H9 (cell line): ENCODE data around the gene DAB1. TPM values are rescaled to one million over a fixed set of nuclear protein-coding genes. Genes with fewer than 3 reads are reported as not detected.

Source experiments
- DNase-seq: peaks from one replicate; pipeline ENCODE4 v3.0.0-alpha.2; 2017
- H2AFZ ChIP-seq: one replicate; pipeline ENCODE4 v1.6.1; 2013; ENCODE audit warnings: mild to moderate bottlenecking, low read length, control low read depth, moderate library complexity
- H2AK5ac ChIP-seq: 2 replicates; pipeline ENCODE4 v1.6.1; 2013; ENCODE audit warnings: low read length, control low read depth, mixed read lengths; ENCODE audit not compliant: insufficient read length
- H2BK120ac ChIP-seq: one replicate; pipeline ENCODE4 v1.6.1; 2013; ENCODE audit warnings: low read depth, mild to moderate bottlenecking, low read length, control low read depth, inconsistent platforms; ENCODE audit not compliant: poor library complexity, severe bottlenecking
- H2BK12ac ChIP-seq: 2 replicates; pipeline ENCODE4 v1.6.1; 2013; ENCODE audit warnings: low read length, control low read depth, mixed read lengths, low read depth; ENCODE audit not compliant: insufficient read length
- H2BK15ac ChIP-seq: 2 replicates; pipeline ENCODE4 v1.6.1; 2013; ENCODE audit warnings: low read depth, low read length, control low read depth
- H2BK20ac ChIP-seq: one replicate; pipeline ENCODE4 v1.6.1; 2013; ENCODE audit warnings: low read depth, mild to moderate bottlenecking, low read length, control low read depth, inconsistent platforms; ENCODE audit not compliant: poor library complexity, severe bottlenecking
- H2BK5ac ChIP-seq: 2 replicates; pipeline ENCODE4 v1.6.1; 2013; ENCODE audit warnings: low read length, control low read depth, mixed read lengths; ENCODE audit not compliant: insufficient read length
- H3K14ac ChIP-seq: 2 replicates; pipeline ENCODE4 v1.6.1; 2013; ENCODE audit warnings: low read length, control low read depth; ENCODE audit not compliant: insufficient read depth
- H3K18ac ChIP-seq: 2 replicates; pipeline ENCODE4 v1.6.1; 2013; ENCODE audit warnings: low read depth, mild to moderate bottlenecking, mixed read lengths, low read length, control low read depth; ENCODE audit not compliant: insufficient read length
- H3K23ac ChIP-seq: 2 replicates; pipeline ENCODE4 v1.6.1; 2013; ENCODE audit warnings: low read length, control low read depth, mixed read lengths, low read depth; ENCODE audit not compliant: insufficient read length
- H3K23me2 ChIP-seq: 2 replicates; pipeline ENCODE4 v1.6.1; 2013; ENCODE audit warnings: low read depth, mild to moderate bottlenecking, mixed read lengths, low read length, control low read depth; ENCODE audit not compliant: insufficient read length, poor library complexity, severe bottlenecking
- H3K27ac ChIP-seq: 2 replicates; pipeline ENCODE4 v1.5.1; 2013; ENCODE audit warnings: low read length, control low read depth, mixed read lengths, low read depth; ENCODE audit not compliant: insufficient read length
- H3K27me3 ChIP-seq: 2 replicates; pipeline ENCODE4 v1.6.1; 2013; ENCODE audit warnings: low read length, control low read depth, inconsistent platforms; ENCODE audit not compliant: insufficient read depth
- H3K4ac ChIP-seq: 2 replicates; pipeline ENCODE4 v1.6.1; 2013; ENCODE audit warnings: low read depth, mild to moderate bottlenecking, control low read depth, inconsistent platforms, low read length, moderate library complexity
- H3K4me1 ChIP-seq: 2 replicates; pipeline ENCODE4 v1.6.1; 2013; ENCODE audit warnings: low read length, control low read depth, inconsistent platforms; ENCODE audit not compliant: insufficient read depth
- H3K4me2 ChIP-seq: 2 replicates; pipeline ENCODE4 v1.6.1; 2013; ENCODE audit warnings: low read length, control low read depth, mixed read lengths; ENCODE audit not compliant: insufficient read length, insufficient read depth
- H3K56ac ChIP-seq: 2 replicates; pipeline ENCODE4 v1.6.1; 2013; ENCODE audit warnings: low read depth, mild to moderate bottlenecking, mixed read lengths, low read length, control low read depth; ENCODE audit not compliant: insufficient read length
- H3K79me1 ChIP-seq: 2 replicates; pipeline ENCODE4 v1.6.1; 2013; ENCODE audit warnings: low read depth, mild to moderate bottlenecking, moderate library complexity, low read length, control low read depth, inconsistent platforms; ENCODE audit not compliant: insufficient read depth, poor library complexity, severe bottlenecking
- H3K79me2 ChIP-seq: 2 replicates; pipeline ENCODE4 v1.6.1; 2013; ENCODE audit warnings: low read length, control low read depth, inconsistent platforms; ENCODE audit not compliant: insufficient read depth
- H3K9ac ChIP-seq: 2 replicates; pipeline ENCODE4 v1.6.1; 2013; ENCODE audit warnings: low read length, control low read depth, mixed read lengths; ENCODE audit not compliant: insufficient read length; ENCODE audit errors: extremely low read depth
- H3K9me3 ChIP-seq: one replicate; pipeline ENCODE4 v1.6.1; 2013; ENCODE audit warnings: low read depth, low read length, inconsistent platforms; ENCODE audit not compliant: control insufficient read depth
- H3T11ph ChIP-seq: one replicate; pipeline ENCODE4 v1.6.1; 2013; ENCODE audit warnings: mild to moderate bottlenecking, low read length, control low read depth, inconsistent platforms
- H4K20me1 ChIP-seq: one replicate; pipeline ENCODE4 v1.6.1; 2013; ENCODE audit not compliant: control insufficient read depth, insufficient read length, insufficient read depth
- H4K5ac ChIP-seq: 2 replicates; pipeline ENCODE4 v1.6.1; 2013; ENCODE audit warnings: low read depth, mild to moderate bottlenecking, mixed read lengths, low read length, control low read depth; ENCODE audit not compliant: insufficient read length
- H4K8ac ChIP-seq: replicated peaks from 2 replicates; pipeline ENCODE4 v1.6.1; 2013; ENCODE audit warnings: low read length, control low read depth, mixed read lengths, low read depth; ENCODE audit not compliant: insufficient read length
- H4K91ac ChIP-seq: 2 replicates; pipeline ENCODE4 v1.6.1; 2013; ENCODE audit warnings: low read depth, mild to moderate bottlenecking, moderate library complexity, mixed read lengths, low read length, control low read depth; ENCODE audit not compliant: insufficient read length
- H3K27ac Mint-ChIP-seq, 3 experiments: 2 replicates in 2 of 3; 3 replicates in 1 of 3; pipeline ENCODE4 v1.8.0; 2020 to 2021; ENCODE audit warnings: mixed read lengths in 3 of 3, mild to moderate bottlenecking in 1 of 3, moderate library complexity in 1 of 3
- H3K27me3 Mint-ChIP-seq: 2 replicates; pipeline ENCODE4 v1.8.0; 2021; ENCODE audit warnings: low read depth, mild to moderate bottlenecking, moderate library complexity, mixed read lengths
- H3K36me3 Mint-ChIP-seq, 3 experiments: 2 replicates in 2 of 3; 3 replicates in 1 of 3; pipeline ENCODE4 v1.8.0; 2020 to 2021; ENCODE audit warnings: low read depth in 3 of 3, mixed read lengths in 3 of 3; ENCODE audit not compliant: insufficient read depth in 1 of 3
- H3K4me1 Mint-ChIP-seq, 2 experiments: 2 replicates each; pipeline ENCODE4 v1.8.0; 2020; ENCODE audit warnings: mixed read lengths in 2 of 2
- H3K4me3 Mint-ChIP-seq, 2 experiments: 2 replicates in 1 of 2; 3 replicates in 1 of 2; pipeline ENCODE4 v1.8.0; 2020 to 2021; ENCODE audit warnings: mild to moderate bottlenecking in 2 of 2, mixed read lengths in 2 of 2, moderate library complexity in 1 of 2
- H3K9me3 Mint-ChIP-seq, 2 experiments: 2 replicates in 1 of 2; 3 replicates in 1 of 2; pipeline ENCODE4 v1.8.0; 2020; ENCODE audit warnings: mild to moderate bottlenecking in 2 of 2, mixed read lengths in 2 of 2, moderate library complexity in 1 of 2
- CTCF ChIP-seq: fragments of 200-600 bp; sonication (generic); conservative IDR thresholded peaks from 3 replicates; pipeline ENCODE4 v1.8.0; 2021; ENCODE audit warnings: antibody characterized with exemption, mild to moderate bottlenecking
- WGBS: extraction: QIAGEN DNeasy Blood & Tissue Kit; methylation state at CpG from one replicate; pipeline ENCODE4 v1.1.7; 2013; ENCODE audit warnings: missing lambda C conversion rate, low lambda C conversion rate, mixed read lengths; ENCODE audit not compliant: insufficient read length; ENCODE audit errors: extremely low coverage; 5-methylcytosine and 5-hydroxymethylcytosine counted together
- total RNA-seq: library from RNA; stranded (reverse); gene quantifications from 2 replicates; pipeline ENCODE4 v1.2.1, GENCODE V29; 2021

Gene DAB1
- total RNA-seq, 1 experiment from 2014 or later: 9.3 TPM

GRCh38 chr1:57362480-57362879 lies 61.4 kb downstream of the DAB1 start:
- Mint-ChIP-seq H3K9me3 (peaks cover 13 to 15% of the 10 kb centered on the region in 2 experiments), H3K4me3 (no peak overlapping the region), H3K4me1 (peaks cover 11 to 15% of the 10 kb centered on the region in 2 experiments), H3K36me3 (peaks cover 8 to 15% (median 13%) of the 10 kb centered on the region in 3 experiments), H3K27me3 (no peaks in the 10 kb centered on the region), H3K27ac (no peak overlapping the region)
- no peaks in the 10 kb centered on the region for H3K79me1 ChIP-seq
- H3K27ac ChIP-seq: no peak overlapping the region
- no peaks in the 10 kb centered on the region for H3K4me1 ChIP-seq
- H2BK15ac ChIP-seq: no peak overlapping the region
- H2AK5ac ChIP-seq: no peak overlapping the region
- no peak overlapping the region for H2BK120ac ChIP-seq
- no peak overlapping the region for H3K18ac ChIP-seq
- DNase-seq: no peak
- no peak for TF ChIP-seq CTCF
- H3K14ac ChIP-seq: no peak overlapping the region
- no peaks in the 10 kb centered on the region for H3K27me3 ChIP-seq
- H3K79me2 ChIP-seq: no peaks in the 10 kb centered on the region
- no peak overlapping the region for H4K8ac ChIP-seq
- no peak overlapping the region for H4K5ac ChIP-seq
- H2BK12ac ChIP-seq: no peak overlapping the region
- no peak overlapping the region for H2AFZ ChIP-seq
- H3K4ac ChIP-seq: no peak overlapping the region
- no CpG with 5 or more reads among the region's 2 CpGs for WGBS
- no peak overlapping the region for H2BK20ac ChIP-seq
- H3K23me2 ChIP-seq: no peaks in the 10 kb centered on the region
- H3T11ph ChIP-seq: no peak overlapping the region
- no peak overlapping the region for H3K4me2 ChIP-seq
- H3K9ac ChIP-seq: no peak overlapping the region
- H2BK5ac ChIP-seq: no peak overlapping the region
- no peak overlapping the region for H4K91ac ChIP-seq
- H3K23ac ChIP-seq: no peak overlapping the region
- H3K9me3 ChIP-seq: no peaks in the 10 kb centered on the region
- H4K20me1 ChIP-seq: no peaks in the 10 kb centered on the region
- no peak overlapping the region for H3K56ac ChIP-seq
